ENCODE results near the gene SERTAD3.
"Not testable (repeated sequence)": the region's sequence is repeated elsewhere in the genome, so short reads cannot be mapped to it uniquely, and the experiment has no call there.

Gene SERTAD3

GRCh38 chr19:40412866-40413265, 31.3 kb downstream of the SERTAD3 start:
- H3K36me3 ChIP-seq (ENCODE audit: insufficient read depth, low read length) = no peaks in the 10 kb centered on the region
- no peak for DNase-seq (ENCODE audit: low read depth, low spot score)
- H3K9me3 ChIP-seq (ENCODE audit: low read depth, low read length) = no peaks in the 10 kb centered on the region
- no peak overlapping the region for H3K4me3 ChIP-seq
- H3K27ac ChIP-seq = no peak overlapping the region
- TF ChIP-seq EZH2 (IDR thresholded peaks at IDR 0.05) (no peak), FOXP2 (optimal IDR thresholded peaks at IDR 0.05; ENCODE audit: control extremely low read depth, extremely low read length, insufficient read depth) (no peak), POLR2AphosphoS5 (IDR thresholded peaks at IDR 0.05; ENCODE audit: borderline replicate concordance, low read depth, low read length) (no peak)
- no peak overlapping the region for H3K9ac ChIP-seq (ENCODE audit: insufficient read length)

GRCh38 chr19:40411958-40412499, 32.1 kb downstream of the SERTAD3 start:
- Histone ChIP-seq H3K9me3 (ENCODE audit: low read depth, low read length) (no peaks in the 10 kb centered on the region), H3K27ac (no peak overlapping the region), H3K4me3 (no peak overlapping the region), H3K36me3 (ENCODE audit: insufficient read depth, low read length) (no peaks in the 10 kb centered on the region), H3K9ac (ENCODE audit: insufficient read length) (no peak overlapping the region)
- DNase-seq (ENCODE audit: low read depth, low spot score) = no peak
- TF ChIP-seq EZH2 (IDR thresholded peaks at IDR 0.05) = no peak
- no peak for TF ChIP-seq POLR2AphosphoS5 (IDR thresholded peaks at IDR 0.05; ENCODE audit: borderline replicate concordance, low read depth, low read length)
- no peak for TF ChIP-seq FOXP2 (optimal IDR thresholded peaks at IDR 0.05; ENCODE audit: control extremely low read depth, extremely low read length, insufficient read depth)

GRCh38 chr19:40411125-40411842, 32.9 kb downstream of the SERTAD3 start:
- Histone ChIP-seq H3K4me3 (no peak overlapping the region), H3K36me3 (ENCODE audit: insufficient read depth, low read length) (no peaks in the 10 kb centered on the region), H3K27ac (no peak overlapping the region), H3K9ac (ENCODE audit: insufficient read length) (no peak overlapping the region), H3K9me3 (ENCODE audit: low read depth, low read length) (no peaks in the 10 kb centered on the region)
- no peak for TF ChIP-seq EZH2 (IDR thresholded peaks at IDR 0.05)
- no peak for TF ChIP-seq POLR2AphosphoS5 (IDR thresholded peaks at IDR 0.05; ENCODE audit: borderline replicate concordance, low read depth, low read length)
- no peak for TF ChIP-seq FOXP2 (optimal IDR thresholded peaks at IDR 0.05; ENCODE audit: control extremely low read depth, extremely low read length, insufficient read depth)
- DNase-seq (ENCODE audit: low read depth, low spot score) = no peak

GRCh38 chr19:40410030-40410389, 34.1 kb downstream of the SERTAD3 start:
- TF ChIP-seq FOXP2 (optimal IDR thresholded peaks at IDR 0.05; ENCODE audit: control extremely low read depth, extremely low read length, insufficient read depth) (no peak), EZH2 (IDR thresholded peaks at IDR 0.05) (no peak), POLR2AphosphoS5 (IDR thresholded peaks at IDR 0.05; ENCODE audit: borderline replicate concordance, low read depth, low read length) (no peak)
- Histone ChIP-seq H3K36me3 (ENCODE audit: insufficient read depth, low read length) (no peaks in the 10 kb centered on the region), H3K9me3 (ENCODE audit: low read depth, low read length) (no peaks in the 10 kb centered on the region), H3K4me3 (no peak overlapping the region), H3K9ac (ENCODE audit: insufficient read length) (no peak overlapping the region), H3K27ac (no peak overlapping the region)
- DNase-seq (ENCODE audit: low read depth, low spot score) = no peak

GRCh38 chr19:40408598-40408925, 35.6 kb downstream of the SERTAD3 start:
- H3K27ac ChIP-seq; H3K9me3 ChIP-seq (ENCODE audit: low read depth, low read length); H3K36me3 ChIP-seq (ENCODE audit: insufficient read depth, low read length); H3K9ac ChIP-seq (ENCODE audit: insufficient read length); H3K4me3 ChIP-seq; DNase-seq (ENCODE audit: low read depth, low spot score): not testable (repeated sequence)

- Histone ChIP-seq H3K27ac (no peak overlapping the region), H3K9ac (ENCODE audit: insufficient read length) (no peak overlapping the region), H3K36me3 (ENCODE audit: insufficient read depth, low read length) (no peaks in the 10 kb centered on the region), H3K4me3 (no peak overlapping the region), H3K9me3 (ENCODE audit: low read depth, low read length) (no peaks in the 10 kb centered on the region)
- no peak for DNase-seq (ENCODE audit: low read depth, low spot score)
- TF ChIP-seq FOXP2 (optimal IDR thresholded peaks at IDR 0.05; ENCODE audit: control extremely low read depth, extremely low read length, insufficient read depth) (no peak), POLR2AphosphoS5 (IDR thresholded peaks at IDR 0.05; ENCODE audit: borderline replicate concordance, low read depth, low read length) (no peak), EZH2 (IDR thresholded peaks at IDR 0.05) (no peak)
These were observed 36.2 kb downstream of the SERTAD3 start for GRCh38 chr19:40407714-40408597.

- no peak overlapping the region for H3K27ac ChIP-seq
- TF ChIP-seq POLR2AphosphoS5 (IDR thresholded peaks at IDR 0.05; ENCODE audit: borderline replicate concordance, low read depth, low read length) = no peak; the same call in 1 of the 2 replicates
- TF ChIP-seq EZH2 (IDR thresholded peaks at IDR 0.05) = no peak
- TF ChIP-seq FOXP2 (optimal IDR thresholded peaks at IDR 0.05; ENCODE audit: control extremely low read depth, extremely low read length, insufficient read depth) = no peak
- H3K4me3 ChIP-seq = peak overlapping the region; percentile 79
- H3K36me3 ChIP-seq (ENCODE audit: insufficient read depth, low read length) = no peaks in the 10 kb centered on the region
- DNase-seq (ENCODE audit: low read depth, low spot score) = no peak
- H3K9me3 ChIP-seq (ENCODE audit: low read depth, low read length) = no peaks in the 10 kb centered on the region
- H3K9ac ChIP-seq (ENCODE audit: insufficient read length) = peak overlapping the region; percentile 60
These were observed 40.7 kb downstream of the SERTAD3 start for GRCh38 chr19:40403262-40403984.

- H3K27ac ChIP-seq = no peak overlapping the region
- H3K36me3 ChIP-seq (ENCODE audit: insufficient read depth, low read length) = no peaks in the 10 kb centered on the region
- no peak overlapping the region for H3K4me3 ChIP-seq
- no peak overlapping the region for H3K9ac ChIP-seq (ENCODE audit: insufficient read length)
- TF ChIP-seq FOXP2 (optimal IDR thresholded peaks at IDR 0.05; ENCODE audit: control extremely low read depth, extremely low read length, insufficient read depth) = no peak
- no peak for TF ChIP-seq EZH2 (IDR thresholded peaks at IDR 0.05)
- TF ChIP-seq POLR2AphosphoS5 (IDR thresholded peaks at IDR 0.05; ENCODE audit: borderline replicate concordance, low read depth, low read length) = no peak
- no peak for DNase-seq (ENCODE audit: low read depth, low spot score)
- H3K9me3 ChIP-seq (ENCODE audit: low read depth, low read length) = no peaks in the 10 kb centered on the region
These were observed 43.6 kb downstream of the SERTAD3 start for GRCh38 chr19:40400559-40400958.

Data from SK-N-MC (cell line).